Measurements from ENCODE around the gene SACM1L.
A peak's percentile ranks its signal among the peaks of the same experiment; 100 is the strongest.
"Not testable (repeated sequence)": the region's sequence is repeated elsewhere in the genome, so short reads cannot be mapped to it uniquely, and the experiment has no call there.

Gene SACM1L

DNA sequence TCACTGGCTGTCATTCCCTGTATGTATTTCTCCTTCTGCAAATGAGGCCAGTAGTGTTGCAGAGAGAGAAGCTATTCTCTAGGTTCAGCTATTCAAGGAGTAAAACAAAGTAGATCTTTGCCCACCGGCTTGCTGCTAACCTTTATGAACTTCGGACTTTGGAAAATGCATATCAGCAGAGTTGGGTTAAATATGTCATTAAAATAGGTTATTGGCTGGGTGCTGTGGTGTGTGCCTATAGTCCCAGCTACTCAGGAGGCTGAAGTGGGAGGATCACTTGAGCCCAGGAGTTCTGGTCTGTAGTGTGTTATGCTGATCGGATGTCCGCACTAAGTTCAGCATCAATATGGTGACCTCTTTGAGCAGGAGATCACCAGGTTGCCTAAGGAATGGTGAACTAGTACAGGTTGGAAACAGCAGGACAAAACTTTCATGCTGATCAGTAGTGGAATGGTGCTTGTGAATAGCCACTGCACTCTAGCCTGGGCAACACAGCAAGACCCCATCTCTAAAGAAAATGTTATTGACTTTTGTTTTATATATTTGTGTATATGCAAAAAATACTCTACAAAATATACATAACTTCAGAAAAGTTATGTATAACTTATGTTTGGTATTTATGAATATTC is 53.4 kb downstream of the SACM1L start:
- DNase-seq = no peak

DNA sequence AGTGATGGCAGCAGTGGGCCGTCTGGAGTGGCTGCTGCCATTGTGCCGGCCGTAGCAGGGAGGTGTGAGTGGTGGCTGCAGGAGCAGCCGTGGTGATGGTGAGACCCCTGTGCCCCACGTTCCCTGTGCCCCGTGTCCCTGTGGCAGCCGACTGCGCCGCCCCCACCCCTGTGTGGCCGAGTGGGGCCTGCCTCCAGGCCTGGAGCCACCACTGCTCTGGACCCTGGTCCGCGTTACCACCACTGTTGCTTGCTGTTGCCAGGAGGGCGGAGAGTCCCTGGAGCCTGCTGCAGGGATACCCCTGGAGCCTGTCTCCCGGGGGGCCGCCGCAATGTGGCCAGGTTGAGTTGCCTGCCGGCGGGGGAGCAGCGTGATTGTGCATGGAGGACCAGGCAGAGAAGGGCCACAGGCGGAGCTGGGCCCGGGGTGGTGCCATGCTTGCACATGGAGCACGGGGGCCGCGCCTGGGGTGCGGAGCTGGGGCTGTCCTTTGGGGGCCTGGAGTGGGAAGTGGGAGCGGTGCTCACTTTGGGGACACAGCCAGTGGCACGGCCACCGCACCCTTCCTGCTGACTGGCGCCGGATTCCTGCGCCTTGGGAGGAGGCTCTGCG is 57.1 kb downstream of the SACM1L start:
- DNase-seq = no peak

DNA sequence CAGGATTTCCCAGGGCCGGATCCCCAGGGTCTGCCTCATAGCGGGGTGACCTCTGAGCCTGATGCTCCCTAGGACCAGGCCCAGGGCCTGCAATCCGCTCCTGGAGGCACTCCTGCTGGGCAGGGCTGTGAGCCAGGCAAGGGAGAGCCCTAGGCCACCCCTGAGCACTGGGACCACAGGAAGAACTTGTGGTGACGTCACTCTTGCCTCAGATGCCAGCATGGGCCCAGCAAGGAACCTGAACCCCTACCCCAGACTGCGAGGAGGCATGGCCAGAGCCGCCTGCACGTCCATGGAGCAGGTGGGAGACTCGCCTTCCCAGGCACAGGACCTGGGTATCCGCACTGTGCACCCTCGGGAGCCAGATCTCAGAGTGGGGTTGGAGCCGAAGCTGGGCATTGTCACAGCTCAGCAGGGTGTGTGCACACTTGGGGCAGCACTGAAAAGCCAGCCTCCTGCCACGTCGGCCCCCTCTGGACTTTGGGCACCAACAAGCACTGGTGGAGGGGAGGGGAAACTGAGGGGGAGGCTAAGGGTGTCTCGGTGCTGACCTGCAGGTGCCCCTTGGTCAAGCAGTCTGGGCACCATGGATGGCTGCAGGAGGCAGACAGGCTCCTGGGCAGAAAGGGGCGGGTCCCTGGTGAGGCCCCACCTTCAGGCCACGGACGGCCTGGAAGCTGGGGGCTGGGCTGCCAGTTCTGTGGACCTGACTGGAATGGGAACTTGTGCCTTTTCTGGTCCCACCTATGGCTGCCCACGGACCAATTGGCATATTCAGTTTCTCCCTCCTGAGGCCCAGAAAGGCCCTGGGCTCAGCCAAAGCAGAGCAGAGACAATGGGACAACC is 57.8 kb downstream of the SACM1L start:
- no peak for DNase-seq

DNA sequence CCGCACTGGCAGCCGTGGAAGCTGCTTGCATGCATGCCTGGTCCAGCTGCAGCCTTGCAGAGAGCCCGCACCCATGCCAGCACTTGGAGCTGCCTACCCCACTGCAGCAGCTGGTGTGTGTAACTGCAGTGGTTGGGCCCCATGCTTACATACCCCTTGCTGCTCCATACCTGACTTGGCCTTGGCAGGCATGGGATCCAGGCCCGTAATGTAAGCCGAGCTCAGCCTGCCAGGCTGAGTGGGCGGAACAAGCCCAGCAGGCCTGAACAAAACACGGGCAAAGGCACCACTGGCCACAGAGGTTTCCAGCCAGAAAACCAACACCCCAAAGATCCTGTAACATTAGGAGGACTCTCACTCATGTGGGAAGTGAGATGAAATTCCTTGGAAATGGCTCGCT is 58.9 kb downstream of the SACM1L start:
- DNase-seq = no peak

DNA sequence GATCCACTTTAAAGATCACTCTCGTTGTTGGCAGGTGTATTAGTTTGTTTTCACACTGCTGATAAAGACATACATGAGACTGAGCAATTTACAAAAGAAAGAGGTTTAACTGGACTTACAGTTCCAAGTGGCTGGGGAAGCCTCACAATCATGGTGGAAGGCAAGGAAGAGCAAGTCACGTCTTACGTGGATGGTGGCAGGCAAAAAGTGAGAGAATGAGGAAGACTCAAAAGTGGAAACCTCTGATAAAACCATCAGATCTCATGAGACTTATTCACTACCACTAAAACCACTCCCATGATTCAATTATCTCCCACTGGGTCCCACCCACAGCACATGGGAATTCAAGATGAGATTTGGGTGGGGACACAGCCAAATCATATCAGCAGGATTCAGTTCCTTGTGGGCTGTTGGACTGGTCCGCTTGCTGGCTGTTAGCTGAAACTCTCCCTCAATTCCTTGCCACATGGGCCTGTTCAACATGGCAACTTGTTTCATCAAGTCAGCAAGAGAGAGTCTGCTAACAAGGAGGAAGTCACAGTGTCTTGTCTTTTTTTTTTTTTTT is 59.9 kb downstream of the SACM1L start:
- DNase-seq = not testable (repeated sequence)

DNA sequence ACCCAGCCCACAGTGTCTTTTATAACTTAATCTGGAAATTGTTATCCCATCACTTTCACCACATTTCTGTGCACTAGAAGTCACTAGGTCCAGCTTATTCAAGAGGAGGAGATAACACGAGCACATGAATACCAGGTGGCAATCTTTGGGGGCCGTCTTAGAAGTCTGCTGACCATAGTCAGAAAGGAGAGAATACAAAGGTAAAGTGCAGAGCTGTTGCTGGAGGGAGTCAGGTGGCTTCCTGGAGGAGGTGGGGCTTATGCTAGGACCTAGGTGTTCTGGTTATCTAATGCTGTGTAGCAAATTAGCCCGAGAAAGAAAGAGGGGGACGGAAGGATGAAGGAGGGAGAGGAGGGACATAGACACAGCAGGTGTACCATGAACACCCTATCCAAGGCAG is 60.7 kb downstream of the SACM1L start:
- DNase-seq = no peak

DNA sequence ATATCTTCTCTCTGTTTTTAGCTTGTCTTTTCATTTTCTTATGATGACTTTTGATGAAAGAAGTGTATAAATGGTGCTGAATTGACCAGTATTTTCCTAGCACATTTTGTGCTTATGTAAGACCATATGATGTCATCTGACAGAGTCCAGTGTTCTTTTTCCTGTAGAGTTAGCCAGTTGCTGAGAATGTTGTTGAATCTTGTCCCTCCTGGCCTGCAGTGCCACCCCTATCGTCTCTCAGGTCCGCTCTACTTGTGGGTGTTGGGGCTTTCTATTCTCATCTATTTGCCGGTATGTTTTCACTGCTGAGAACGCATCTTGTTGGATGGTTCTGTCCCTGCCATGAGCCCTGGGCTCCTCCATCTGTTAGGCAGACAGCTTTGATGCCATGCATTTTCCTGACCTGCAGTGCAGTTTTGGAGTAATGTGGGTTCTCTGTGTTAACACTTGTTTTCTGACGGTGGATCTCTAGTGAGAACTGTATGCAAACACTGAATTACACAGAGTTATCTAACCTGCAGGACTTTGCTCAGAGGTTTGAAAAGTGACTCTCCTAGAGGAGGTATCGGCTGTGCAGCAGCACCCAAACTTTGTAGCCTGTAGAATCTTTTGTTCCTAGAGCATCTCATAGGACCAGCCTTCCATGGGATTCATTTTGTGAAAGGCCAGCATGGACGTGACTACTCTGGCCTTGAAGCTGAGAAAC is 62.5 kb downstream of the SACM1L start:
- no peak for DNase-seq

DNA sequence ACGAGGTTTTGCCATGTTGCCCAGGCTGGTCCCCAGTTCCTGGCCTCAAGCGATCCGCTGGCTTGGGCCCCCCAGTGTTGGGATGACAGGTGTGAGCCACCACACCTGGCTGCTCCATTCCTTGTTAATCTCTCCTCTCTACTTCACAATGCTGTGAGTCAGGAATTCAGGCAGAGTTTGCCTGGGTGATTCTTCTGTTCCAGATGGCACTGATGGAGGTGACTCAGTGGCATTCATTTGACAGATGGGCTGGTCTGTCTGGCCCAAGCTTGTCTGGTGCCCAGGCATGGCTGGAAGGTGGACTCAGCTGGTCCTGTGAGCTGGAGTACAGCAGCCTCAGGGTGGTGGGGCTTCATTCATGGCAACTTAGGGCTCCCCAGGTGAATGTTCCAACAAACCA is 63.9 kb downstream of the SACM1L start:
- DNase-seq = no peak

DNA sequence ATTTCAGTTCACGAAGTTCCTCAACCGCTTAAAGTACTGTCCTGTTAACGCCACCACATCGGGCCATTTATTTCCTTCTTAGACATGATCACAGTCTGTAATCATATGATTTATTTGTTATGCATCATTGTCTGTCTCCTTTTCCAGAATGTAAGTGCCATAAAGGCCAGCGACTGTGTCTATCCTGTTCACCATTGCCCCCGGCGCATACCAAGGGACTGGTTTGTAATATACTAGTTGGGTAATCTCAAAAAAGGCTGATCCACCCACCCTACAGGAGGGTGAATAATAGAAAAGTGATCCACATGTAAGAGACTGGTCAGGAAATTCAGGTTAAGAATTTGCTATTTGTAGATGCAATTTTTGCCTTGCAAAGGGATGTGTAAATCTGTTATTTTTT is 65.3 kb downstream of the SACM1L start:
- no peak for DNase-seq

DNA sequence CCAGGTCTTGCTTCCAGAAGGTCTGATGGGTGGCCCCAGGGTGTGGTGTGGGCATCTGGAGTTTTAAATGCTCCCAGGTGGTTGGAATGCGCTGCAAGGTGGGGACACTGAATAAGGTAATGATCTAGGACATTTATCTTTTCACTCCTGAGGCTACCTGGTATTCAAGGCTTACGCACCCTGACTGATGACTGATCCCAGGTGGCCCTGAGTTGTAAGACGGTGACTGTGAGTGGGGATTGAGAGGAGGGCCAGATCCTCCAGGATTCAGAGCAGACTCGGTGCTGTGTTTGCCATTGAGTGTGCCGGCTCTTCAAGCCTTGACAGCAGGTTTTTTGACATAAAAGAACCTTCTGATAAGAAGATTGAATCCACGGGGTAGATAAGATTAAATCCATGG is 66.9 kb downstream of the SACM1L start:
- no peak for DNase-seq

DNA sequence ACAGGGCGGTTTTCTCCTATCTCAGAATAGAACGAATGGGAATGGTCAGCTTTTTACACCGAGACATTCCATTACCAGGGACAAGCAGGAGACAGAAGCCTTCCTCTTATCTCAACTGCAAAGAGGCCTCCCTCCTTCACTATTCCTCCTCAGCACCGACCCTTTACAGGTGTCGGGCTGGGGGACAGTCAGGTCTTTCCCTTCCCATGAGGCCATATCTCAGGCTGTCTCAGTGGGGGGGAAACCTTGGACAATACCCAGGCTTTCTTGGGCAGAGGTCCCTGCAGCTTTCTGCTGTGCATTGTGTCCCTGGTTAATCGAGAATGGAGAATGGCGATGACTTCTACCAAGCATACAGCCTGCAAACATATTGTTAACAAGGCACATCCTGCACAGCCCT is 67.9 kb downstream of the SACM1L start:
- DNase-seq = not testable (repeated sequence)

DNA sequence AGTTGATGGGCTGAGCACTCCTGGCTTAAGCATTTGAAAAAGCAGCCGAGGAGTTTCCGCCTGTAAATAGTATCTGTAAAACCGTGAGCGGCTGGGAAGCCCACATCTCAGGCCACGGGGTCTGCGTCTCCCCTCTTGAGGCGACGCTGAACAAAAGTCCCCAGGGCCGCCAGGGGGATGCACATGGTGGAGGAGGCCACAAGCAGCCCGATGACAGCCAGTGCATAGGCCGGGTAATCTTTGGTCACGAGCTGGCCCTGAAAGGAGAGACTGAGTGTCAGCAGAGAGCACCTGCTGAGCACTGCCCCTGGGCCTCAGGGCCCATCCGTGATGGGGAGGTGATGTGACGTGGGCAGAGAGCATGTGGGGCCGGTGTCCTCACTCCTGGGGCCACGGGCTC is 69.7 kb downstream of the SACM1L start:
- DNase-seq = no peak

DNA sequence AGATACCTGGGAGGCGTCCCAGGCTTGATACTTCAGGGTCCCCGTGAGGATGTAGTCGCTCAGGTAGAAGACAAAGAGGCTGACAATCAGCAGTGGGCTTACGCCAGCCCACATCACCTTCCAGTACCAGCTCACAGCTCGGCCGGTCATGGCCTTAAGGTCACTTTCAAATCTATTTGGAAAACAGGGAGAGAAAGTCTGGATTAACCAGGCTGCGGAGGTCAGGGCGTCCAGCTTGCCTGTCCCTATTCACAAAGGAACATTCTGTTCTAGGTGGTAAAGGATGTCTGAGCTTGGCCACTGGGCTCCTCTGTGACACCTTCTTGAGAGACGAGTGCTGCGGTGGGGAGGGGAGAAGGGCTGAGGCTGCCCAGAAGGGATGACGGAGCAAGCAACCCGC is 70.7 kb downstream of the SACM1L start:
- DNase-seq = no peak

DNA sequence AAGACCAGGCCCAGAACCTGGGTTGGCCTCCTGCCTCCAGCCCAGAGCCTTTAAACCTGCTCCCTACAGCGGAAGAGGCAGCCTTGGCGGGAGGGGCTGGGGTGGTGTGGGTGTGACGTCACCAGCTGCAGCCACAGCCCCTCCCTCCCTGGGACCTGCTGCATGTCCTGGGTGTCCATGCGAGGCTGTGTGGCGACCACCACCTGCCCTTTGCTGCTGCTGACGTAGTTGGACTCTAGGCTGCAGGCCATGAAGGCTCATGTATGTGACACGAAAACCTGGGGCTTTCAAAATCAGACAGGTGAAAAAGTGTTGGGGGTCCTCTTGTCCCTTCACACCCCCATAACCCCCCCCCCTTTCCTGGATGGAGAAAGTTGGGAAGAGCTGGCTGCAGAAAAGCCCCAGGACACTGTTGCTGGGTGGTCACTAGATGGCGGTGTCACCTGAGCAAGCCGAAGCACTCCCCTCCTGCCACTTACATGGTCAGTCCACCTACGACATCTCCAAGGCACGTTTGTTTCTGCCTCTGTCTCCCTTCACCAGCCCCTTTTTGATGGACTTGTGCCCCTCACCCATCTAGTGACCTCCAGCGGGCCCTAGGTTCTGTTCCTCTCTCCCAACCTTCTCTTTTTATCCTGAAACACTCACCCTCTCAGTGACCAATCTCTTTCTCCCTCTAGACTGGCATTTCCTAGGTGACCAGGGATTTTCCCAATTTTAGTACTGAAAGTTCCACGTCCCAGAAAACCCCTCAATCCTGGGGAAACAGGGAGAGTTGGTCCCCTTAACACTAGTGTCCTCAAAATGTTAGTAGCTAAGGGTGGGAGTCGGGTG is 71.9 kb downstream of the SACM1L start:
- peak; percentile 16 for DNase-seq

DNA sequence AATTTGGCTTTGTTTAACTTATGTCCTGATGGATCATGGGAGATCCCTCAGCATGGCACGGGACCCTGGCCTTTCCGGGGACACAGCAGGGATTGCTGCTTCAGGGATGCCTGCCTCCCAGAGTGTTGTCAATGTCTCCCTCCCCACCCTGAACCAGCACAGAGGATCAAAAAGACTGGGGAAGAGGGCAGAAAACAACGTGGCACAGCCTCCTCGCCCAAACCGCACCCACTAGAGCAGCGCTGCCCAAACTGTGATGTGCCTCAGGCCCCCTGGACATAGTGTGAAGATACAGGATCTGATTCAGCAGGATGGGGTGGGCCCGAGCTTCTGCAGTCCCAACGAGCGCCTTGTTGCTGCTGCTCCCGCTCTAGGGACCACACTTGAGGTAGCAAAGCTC is 72.6 kb downstream of the SACM1L start:
- DNase-seq = no peak

DNA sequence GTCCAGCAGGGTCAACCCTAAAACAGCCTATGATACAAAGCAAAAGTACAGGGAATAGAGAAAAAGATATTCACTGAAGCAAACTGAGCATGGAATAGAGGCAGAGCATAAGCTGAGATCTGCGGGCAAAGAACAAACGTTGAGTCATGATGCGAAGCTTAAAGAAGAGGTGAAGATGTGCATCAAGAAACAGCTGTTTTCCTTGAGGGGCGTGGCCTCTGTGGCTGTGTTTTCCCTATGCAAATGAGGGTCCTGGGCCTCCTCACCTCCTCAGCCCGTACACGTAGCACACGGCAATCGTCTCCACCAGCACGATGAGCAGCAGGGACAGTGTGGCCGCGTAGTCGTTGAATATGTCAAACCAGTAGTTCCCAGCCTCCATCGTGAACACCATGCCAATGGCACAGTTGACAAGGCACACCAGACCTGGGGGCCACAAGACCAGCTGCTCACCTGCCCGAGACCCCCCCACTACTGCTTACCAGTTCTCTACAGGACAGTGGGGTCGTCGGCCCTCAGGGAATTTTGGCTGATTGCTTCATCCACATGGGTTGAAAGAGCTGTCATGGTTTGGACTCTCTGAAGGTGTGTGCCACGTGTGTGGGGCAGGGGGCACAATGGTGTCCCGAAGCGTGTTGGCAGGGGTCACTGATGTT is 73.6 kb downstream of the SACM1L start:
- DNase-seq = no peak

DNA sequence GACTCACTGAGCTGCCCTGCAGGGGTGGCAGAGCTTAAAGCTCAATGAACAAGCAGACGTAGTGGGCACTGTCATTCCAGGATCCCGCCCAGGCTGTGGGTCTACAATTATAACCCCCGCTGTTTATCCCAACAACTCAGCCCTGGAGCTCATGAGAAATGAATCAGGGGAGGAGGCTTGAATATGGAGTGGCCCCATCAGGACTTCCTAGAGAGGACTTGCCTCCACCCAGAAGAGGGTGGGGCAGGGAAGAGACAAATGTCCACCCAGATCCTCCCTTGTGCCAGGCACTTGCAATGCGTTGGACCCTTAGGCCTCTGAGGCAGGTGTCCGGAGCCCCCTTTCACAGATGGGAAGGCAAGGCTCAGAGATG is 74.1 kb downstream of the SACM1L start:
- no peak for DNase-seq

DNA sequence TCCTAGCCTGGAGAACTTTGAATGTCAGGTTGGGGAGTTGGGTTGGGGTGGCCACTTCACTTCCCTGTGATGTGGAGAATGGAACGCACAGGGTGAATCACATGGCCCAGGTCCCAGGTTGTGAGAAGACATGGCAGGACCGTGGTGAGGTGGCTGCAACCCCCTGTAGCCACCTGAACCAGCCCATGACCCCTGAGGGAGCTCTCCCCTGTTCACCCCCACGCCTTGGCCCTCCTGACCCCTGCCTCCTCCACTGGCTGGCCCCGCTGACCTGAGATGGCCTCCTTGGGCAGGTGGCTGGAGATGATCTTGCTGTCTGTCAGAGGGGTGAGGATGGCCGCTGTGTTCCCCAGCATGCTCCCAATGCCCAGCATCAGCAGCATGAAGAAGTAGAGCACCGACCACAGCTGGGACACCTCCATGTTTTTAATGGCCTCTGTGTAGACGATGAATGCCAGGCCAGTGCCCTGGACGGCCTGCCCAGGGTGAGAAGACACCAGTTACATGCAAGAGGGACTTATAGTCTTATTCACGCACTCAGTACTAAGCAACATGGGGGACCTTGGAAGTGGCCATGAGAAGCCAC is 76.2 kb downstream of the SACM1L start:
- no peak for DNase-seq

DNA sequence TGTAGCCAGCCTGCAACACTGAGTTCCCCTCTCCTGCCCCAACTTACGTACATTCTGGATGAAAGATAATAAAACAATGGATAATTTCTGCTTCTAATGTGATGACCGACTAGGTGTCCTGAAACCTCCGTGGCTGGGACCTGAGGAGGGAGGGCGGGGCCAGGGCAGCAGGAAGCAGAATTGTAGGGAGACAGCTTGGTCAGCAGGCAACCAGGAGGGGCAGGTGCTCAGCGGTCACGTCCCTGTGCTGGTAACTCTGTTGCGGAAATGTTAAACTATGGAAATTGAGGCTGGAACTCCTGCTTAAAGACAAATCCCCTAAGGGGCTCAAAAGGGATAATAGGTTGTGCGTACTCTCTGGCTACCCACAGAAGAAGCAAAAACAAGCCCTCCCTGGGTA is 76.8 kb downstream of the SACM1L start:
- no peak for DNase-seq

DNA sequence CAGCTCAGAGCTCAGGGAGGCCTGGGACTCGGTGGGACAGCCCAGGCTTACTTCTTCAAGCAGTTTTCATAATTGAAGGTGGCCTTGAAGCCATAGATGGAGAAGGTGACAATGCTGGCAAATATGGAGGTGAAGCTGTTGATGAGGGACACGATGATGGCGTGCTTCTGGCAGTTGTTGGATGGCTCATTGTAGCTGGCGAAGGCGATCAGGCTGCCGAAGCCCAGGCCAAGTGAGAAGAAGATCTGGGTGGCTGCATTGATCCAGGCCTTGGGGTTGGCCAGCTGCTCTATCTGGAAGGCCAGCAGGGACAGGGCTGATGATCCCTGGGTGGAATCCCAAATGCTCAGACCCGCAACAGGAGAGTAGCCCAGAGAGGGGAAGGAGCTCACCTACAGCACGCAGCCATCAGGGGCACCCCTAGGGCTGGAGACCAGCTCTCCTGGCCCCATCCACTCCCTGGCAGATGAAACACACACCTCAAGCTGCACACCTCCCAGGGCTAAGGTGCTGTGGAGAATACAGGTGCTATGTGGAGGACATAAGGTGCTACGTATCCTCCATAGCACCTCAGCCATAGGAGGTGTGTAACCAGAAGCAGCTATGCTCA is 82.1 kb downstream of the SACM1L start:
- no peak for DNase-seq

DNA sequence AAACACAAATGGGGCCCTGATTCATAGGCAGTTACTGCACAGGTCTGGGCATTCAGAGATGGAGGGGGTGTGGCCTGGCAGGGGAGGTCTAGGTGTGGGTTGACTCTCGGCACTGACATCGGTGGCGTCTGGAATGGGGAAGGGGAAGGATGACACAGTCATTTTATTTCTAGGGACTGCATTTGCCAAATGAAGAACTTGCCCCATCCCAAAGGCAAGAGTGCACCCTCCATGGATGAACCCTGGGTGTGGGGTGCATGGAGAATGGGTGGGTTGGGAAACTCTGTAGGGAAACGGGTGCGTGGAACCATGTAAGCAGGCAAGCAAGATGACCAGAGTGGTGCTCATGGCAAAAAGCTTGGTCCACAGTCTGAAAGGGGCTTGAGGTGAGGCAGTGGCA is 82.6 kb downstream of the SACM1L start:
- no peak for DNase-seq

All from GF-D8 (cell line).